Calu3 (cell line): ENCODE data around the gene NXPE3. TPM values are rescaled to one million over a fixed set of nuclear protein-coding genes. Genes with fewer than 3 reads are reported as not detected.
"Not testable (repeated sequence)": the region's sequence is repeated elsewhere in the genome, so short reads cannot be mapped to it uniquely, and the experiment has no call there.

Source experiments
- BruUV-seq: library from RNA; stranded (reverse); fragments of 400-500 nt; replicated peaks from 2 replicates; lab custom pipeline; 2021; lab: Mats Ljungman, UMichigan
- CTCF ChIA-PET: fragments of 300-600 bp; sonication (Branson Sonifier 250); formaldehyde crosslinking; loops from one replicate; lab custom pipeline; 2022; ENCODE audit warnings: antibody characterized with exemption; lab: Charles Lee
- DNase-seq: peaks from one replicate; pipeline ENCODE4 v3.0.0; 2022
- H3K27ac Mint-ChIP-seq: one replicate; pipeline ENCODE4 v1.8.0; 2022; ENCODE audit warnings: mixed read lengths; ENCODE audit not compliant: unreplicated experiment
- H3K27me3 Mint-ChIP-seq: one replicate; pipeline ENCODE4 v1.8.0; 2022; ENCODE audit warnings: mixed read lengths; ENCODE audit not compliant: unreplicated experiment
- H3K36me3 Mint-ChIP-seq: one replicate; pipeline ENCODE4 v1.8.0; 2022; ENCODE audit warnings: mild to moderate bottlenecking, moderate library complexity, mixed read lengths; ENCODE audit not compliant: insufficient read depth, unreplicated experiment
- H3K4me1 Mint-ChIP-seq: one replicate; pipeline ENCODE4 v1.8.0; 2022; ENCODE audit warnings: mild to moderate bottlenecking, low read depth, mixed read lengths; ENCODE audit not compliant: unreplicated experiment
- H3K4me3 Mint-ChIP-seq: one replicate; pipeline ENCODE4 v1.8.0; 2022; ENCODE audit warnings: mild to moderate bottlenecking, low read depth, moderate library complexity, mixed read lengths; ENCODE audit not compliant: unreplicated experiment
- H3K9me3 Mint-ChIP-seq: one replicate; pipeline ENCODE4 v1.8.0; 2022; ENCODE audit warnings: low read depth, mixed read lengths; ENCODE audit not compliant: unreplicated experiment
- intact Hi-C: fragments of 100-400 bp; cut with micrococcal nuclease; formaldehyde crosslinking; loops from one replicate; pipeline ENCODE4 v1.10.0; 2022; ENCODE audit not compliant: unreplicated experiment
- total RNA-seq: library from RNA; stranded (reverse); gene quantifications from 2 replicates; pipeline ENCODE4 v1.2.3, GENCODE V29; 2022
- TF ChIP-seq, protein P1 (sequence below): fragments of 200-600 bp; IDR thresholded peaks from one replicate; pipeline ENCODE4 v1.8.0; 2022; ENCODE audit warnings: antibody characterized with exemption; ENCODE audit not compliant: unreplicated experiment

NXPE3 gene
- total RNA-seq, 1 experiment from 2014 or later, result 3.0 TPM

DNA sequence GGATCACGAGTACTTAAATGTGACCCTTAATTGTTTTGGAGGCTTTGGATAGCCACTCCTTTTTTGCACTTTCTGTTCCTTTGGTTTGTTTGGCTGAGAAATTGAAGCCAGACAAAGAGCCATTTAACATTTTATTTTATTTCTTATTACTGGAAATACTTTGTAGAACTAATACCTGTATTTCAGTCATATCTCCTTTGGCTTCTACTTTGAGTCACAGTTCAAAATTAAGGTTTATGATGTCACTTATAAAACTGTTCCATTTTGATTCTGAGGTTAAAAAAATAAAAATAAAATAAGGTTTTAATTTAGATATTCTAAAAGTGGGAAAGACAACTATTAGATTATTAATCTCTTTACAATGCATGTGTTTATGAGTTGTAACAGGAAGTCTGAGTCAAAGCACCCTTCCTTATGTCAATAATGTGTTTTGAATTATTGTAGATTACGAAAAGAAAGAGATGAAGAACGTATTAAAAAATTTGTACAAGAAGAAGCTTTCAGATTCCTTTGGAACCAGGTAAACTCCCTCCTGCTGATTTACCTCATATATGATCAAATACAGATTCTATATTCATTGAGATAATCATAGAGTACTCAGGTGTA is 16.9 kb upstream of the NXPE3 start:
- DNase-seq, result no peak
- TF ChIP-seq, protein P1, sequence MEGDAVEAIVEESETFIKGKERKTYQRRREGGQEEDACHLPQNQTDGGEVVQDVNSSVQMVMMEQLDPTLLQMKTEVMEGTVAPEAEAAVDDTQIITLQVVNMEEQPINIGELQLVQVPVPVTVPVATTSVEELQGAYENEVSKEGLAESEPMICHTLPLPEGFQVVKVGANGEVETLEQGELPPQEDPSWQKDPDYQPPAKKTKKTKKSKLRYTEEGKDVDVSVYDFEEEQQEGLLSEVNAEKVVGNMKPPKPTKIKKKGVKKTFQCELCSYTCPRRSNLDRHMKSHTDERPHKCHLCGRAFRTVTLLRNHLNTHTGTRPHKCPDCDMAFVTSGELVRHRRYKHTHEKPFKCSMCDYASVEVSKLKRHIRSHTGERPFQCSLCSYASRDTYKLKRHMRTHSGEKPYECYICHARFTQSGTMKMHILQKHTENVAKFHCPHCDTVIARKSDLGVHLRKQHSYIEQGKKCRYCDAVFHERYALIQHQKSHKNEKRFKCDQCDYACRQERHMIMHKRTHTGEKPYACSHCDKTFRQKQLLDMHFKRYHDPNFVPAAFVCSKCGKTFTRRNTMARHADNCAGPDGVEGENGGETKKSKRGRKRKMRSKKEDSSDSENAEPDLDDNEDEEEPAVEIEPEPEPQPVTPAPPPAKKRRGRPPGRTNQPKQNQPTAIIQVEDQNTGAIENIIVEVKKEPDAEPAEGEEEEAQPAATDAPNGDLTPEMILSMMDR, result no peak
- no peak overlapping the region for H3K4me3 Mint-ChIP-seq
- H3K9me3 Mint-ChIP-seq, result no peaks in the 10 kb centered on the region
- no peaks in the 10 kb centered on the region for H3K36me3 Mint-ChIP-seq
- CTCF ChIA-PET, result no interaction called here
- no peak overlapping the region for H3K27ac Mint-ChIP-seq
- intact Hi-C loops, result no loop called here
- H3K4me1 Mint-ChIP-seq, result no peaks in the 10 kb centered on the region
- BruUV-seq, result no TSS peak
- H3K27me3 Mint-ChIP-seq, result no peaks in the 10 kb centered on the region

DNA sequence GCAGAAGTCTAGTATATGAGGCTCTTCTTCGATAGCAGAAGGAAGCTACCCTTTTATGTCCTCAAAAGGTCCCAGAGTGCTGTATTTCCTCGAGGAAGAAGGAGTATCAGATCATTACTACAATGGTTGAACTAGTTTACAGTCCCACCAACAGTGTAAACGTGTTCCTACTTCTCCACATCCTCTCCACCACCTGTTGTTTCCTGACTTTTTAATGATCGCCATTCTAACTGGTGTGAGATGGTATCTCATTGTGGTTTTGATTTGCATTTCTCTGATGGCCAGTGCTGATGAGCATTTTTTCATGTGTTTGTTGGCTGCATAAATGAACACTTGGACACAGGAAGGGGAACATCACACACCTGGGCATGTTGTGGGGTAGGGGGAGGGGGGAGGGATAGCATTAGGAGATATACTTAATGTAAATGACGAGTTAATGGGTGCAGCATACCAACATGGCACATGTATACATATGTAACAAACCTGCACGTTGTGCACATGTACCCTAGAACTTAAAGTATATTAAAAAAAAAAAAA is 1.2 kb upstream of the NXPE3 start:
- intact Hi-C loops, H3K4me1 Mint-ChIP-seq, H3K4me3 Mint-ChIP-seq, H3K27me3 Mint-ChIP-seq, DNase-seq, H3K9me3 Mint-ChIP-seq, BruUV-seq, CTCF ChIA-PET, H3K27ac Mint-ChIP-seq: not testable (repeated sequence)
- H3K36me3 Mint-ChIP-seq, result peaks cover 12% of the 10 kb centered on the region

DNA sequence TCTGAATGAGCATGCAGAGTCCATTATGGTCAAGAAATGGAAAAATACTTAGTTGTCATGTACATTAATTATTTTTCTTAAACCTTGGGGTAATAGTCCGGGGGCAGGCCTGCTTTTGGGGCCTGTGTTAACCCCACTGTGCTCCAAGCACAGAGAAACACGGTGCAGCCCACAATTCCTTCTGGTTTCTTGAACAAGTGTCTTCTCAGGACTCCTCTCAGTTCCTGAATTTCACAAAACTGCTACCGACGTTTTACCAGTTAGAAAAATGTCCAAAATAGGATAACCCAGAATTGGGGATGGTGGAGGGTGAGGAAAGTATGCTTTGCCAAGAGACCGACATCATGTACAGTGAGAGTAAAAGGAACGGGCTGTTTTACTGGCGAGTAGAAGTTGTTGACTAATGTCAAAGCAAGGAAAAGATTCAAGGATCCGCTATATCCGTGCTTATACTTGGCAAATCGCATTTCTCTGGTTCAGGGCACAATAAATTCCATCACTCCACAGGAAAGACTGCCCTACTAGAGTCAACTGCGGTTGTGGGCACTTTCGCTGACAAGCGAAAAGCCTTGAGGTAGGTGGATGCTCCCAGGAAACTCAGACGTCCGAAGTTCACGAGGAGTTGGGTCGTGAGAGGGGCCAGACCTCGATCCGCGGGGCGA is 495 bp upstream of the NXPE3 start:
- Mint-ChIP-seq H3K4me1 (no peaks in the 10 kb centered on the region), H3K4me3 (peak overlapping the region; percentile 92), H3K36me3 (peaks cover 17% of the 10 kb centered on the region), H3K9me3 (no peaks in the 10 kb centered on the region), H3K27ac (peak overlapping the region; percentile 52), H3K27me3 (no peaks in the 10 kb centered on the region)
- no TSS peak for BruUV-seq
- CTCF ChIA-PET, result interaction anchor here (0.5 kb wide), 1 partner anchor 1533 kb away, joined by 4 read pairs; no protein-coding TSS in a partner anchor
- intact Hi-C loops, result no loop called here
- no peak for DNase-seq
- TF ChIP-seq, protein P1, result no peak

DNA sequence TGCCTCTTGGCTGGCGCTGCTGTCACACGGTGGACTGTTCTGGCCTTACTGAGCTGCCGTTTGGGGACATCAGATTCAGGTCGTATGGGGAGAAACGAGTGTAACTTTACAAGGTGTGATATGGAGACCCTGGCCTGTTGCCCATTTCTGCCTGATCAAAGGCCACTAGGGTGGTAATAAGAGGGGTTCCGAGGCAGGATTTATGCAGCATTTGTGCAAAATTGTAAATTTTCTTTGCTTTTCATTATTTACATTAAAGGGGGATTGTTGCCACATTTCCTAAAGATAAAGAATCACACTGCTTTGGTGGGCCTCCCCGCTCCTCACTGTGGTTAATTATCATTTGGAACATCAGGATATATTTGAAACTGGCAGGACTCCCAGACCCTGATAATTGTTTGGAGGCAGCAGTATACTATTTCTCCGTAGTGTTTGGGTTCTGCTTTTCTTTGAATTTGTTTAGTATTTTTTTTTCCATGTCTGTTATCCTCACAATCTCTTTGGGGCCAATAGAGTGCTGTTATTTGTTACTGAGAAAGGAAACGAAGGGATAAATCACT is 891 bp downstream of the NXPE3 start:
- intact Hi-C loops, result no loop called here
- CTCF ChIA-PET, result no interaction called here
- TF ChIP-seq, protein P1, result no peak

More for the DNA sequence above, 891 bp downstream of the NXPE3 start:
- Mint-ChIP-seq H3K4me3 (peak overlapping the region; percentile 92), H3K4me1 (no peaks in the 10 kb centered on the region), H3K27ac (no peak overlapping the region), H3K27me3 (no peaks in the 10 kb centered on the region), H3K36me3 (peaks cover 17% of the 10 kb centered on the region), H3K9me3 (no peaks in the 10 kb centered on the region)
- DNase-seq, result no peak
- TSS peak; percentile 26 for BruUV-seq
